ENCODE measurements around the gene KPNA3. TPM values are rescaled to one million over a fixed set of nuclear protein-coding genes. Genes with fewer than 3 reads are reported as not detected.

Gene KPNA3
- polyA plus RNA-seq, 1 of the 3 experiments (the other 2 are of a cell fraction) = 11.3 TPM

- Histone ChIP-seq H3K9me2 (no peaks in the 10 kb centered on the region; the same call in 1 of the 2 replicates), H4K20me1 (ENCODE audit: insufficient read depth) (peaks cover 44% of the 10 kb centered on the region), H2AFZ (ENCODE audit: low read depth) (no peak overlapping the region), H3K4me2 (no peak overlapping the region), H3K36me3 (replicated peaks in 1 of 2; ENCODE audit: control insufficient read depth in 1 of 2, insufficient read depth in 2 of 2, low read length in 1 of 2) (peaks cover 0 to 11% of the 10 kb centered on the region in 2 experiments), H3K9me3 (no peaks in the 10 kb centered on the region), H3K79me2 (ENCODE audit: insufficient read depth) (peaks cover 96% of the 10 kb centered on the region), H3K27ac (ENCODE audit: low read depth in 2 of 2, low read length in 1 of 2) (no peak overlapping the region), H3F3A (replicated peaks; ENCODE audit: insufficient read depth) (peaks cover 13% of the 10 kb centered on the region), H3K4me1 (ENCODE audit: control insufficient read depth in 1 of 2, insufficient read depth in 2 of 2, low read depth in 1 of 2, low read length in 1 of 2) (no peaks in the 10 kb centered on the region), H3K27me3 (ENCODE audit: insufficient read depth) (no peaks in the 10 kb centered on the region), H3K9ac (no peak overlapping the region), H3K4me3 (ENCODE audit: low read depth in 2 of 2, low read length in 1 of 2) (no peak overlapping the region)
- WGBS (ENCODE audit: low lambda C conversion rate) = 50% methylated on average over 2 of the region's 2 CpGs
- TF ChIP-seq RAD21 (IDR thresholded peaks at IDR 0.05; ENCODE audit: low read length) = no peak
- DNase-seq = no peak
- ChIA-PET POLR2A (no interaction called here), CTCF (no interaction called here)
These were observed 36.2 kb downstream of the KPNA3 start for GRCh38 chr13:49756263-49756662.

- Histone ChIP-seq H3K79me2 (ENCODE audit: insufficient read depth) (peaks cover 100% of the 10 kb centered on the region), H3K4me3 (ENCODE audit: low read depth in 2 of 2, low read length in 1 of 2) (no peak overlapping the region), H3K27me3 (ENCODE audit: insufficient read depth) (no peaks in the 10 kb centered on the region), H4K20me1 (ENCODE audit: insufficient read depth) (peaks cover 59% of the 10 kb centered on the region), H3K4me1 (ENCODE audit: control insufficient read depth in 1 of 2, insufficient read depth in 2 of 2, low read depth in 1 of 2, low read length in 1 of 2) (peaks cover 0 to 4% of the 10 kb centered on the region in 2 experiments; a peak in 1 of 4 replicates), H3K27ac (ENCODE audit: low read depth in 2 of 2, low read length in 1 of 2) (no peak overlapping the region), H3K9ac (no peak overlapping the region), H3K4me2 (no peak overlapping the region), H3K9me3 (no peaks in the 10 kb centered on the region), H3F3A (replicated peaks; ENCODE audit: insufficient read depth) (peaks cover 7% of the 10 kb centered on the region), H3K36me3 (replicated peaks in 1 of 2; ENCODE audit: control insufficient read depth in 1 of 2, insufficient read depth in 2 of 2, low read length in 1 of 2) (peaks cover 0 to 10% of the 10 kb centered on the region in 2 experiments), H2AFZ (ENCODE audit: low read depth) (no peak overlapping the region), H3K9me2 (no peaks in the 10 kb centered on the region; the same call in 1 of the 2 replicates)
- TF ChIP-seq GABPA (IDR thresholded peaks at IDR 0.05; ENCODE audit: low read depth) (no peak), RCOR1 (IDR thresholded peaks at IDR 0.05; ENCODE audit: low read length) (no peak), FOXM1 (IDR thresholded peaks at IDR 0.05; ENCODE audit: low read depth) (no peak), SMC3 (IDR thresholded peaks at IDR 0.05; ENCODE audit: low read depth, low read length) (no peak), ELF1 (IDR thresholded peaks at IDR 0.05) (no peak)
- POLR2A ChIA-PET = no interaction called here
- DNase-seq = no peak
- 94% methylated on average over 4 of the region's 4 CpGs for WGBS (ENCODE audit: low lambda C conversion rate)
- CTCF ChIA-PET = no interaction called here
These were observed 38.3 kb downstream of the KPNA3 start for GRCh38 chr13:49754146-49754545.

- 100% methylated on average over 2 of the region's 2 CpGs for WGBS (ENCODE audit: low lambda C conversion rate)
- DNase-seq = no peak
- ChIA-PET CTCF (no interaction called here), POLR2A (no interaction called here)
- Histone ChIP-seq H3K4me2 (no peak overlapping the region), H3K4me1 (ENCODE audit: control insufficient read depth in 1 of 2, insufficient read depth in 2 of 2, low read depth in 1 of 2, low read length in 1 of 2) (peaks cover 0 to 4% of the 10 kb centered on the region in 2 experiments; a peak in 1 of 4 replicates), H2AFZ (ENCODE audit: low read depth) (no peak overlapping the region), H3K9me2 (no peaks in the 10 kb centered on the region; the same call in 1 of the 2 replicates), H4K20me1 (ENCODE audit: insufficient read depth) (peaks cover 29% of the 10 kb centered on the region), H3K27me3 (ENCODE audit: insufficient read depth) (no peaks in the 10 kb centered on the region), H3K9me3 (no peaks in the 10 kb centered on the region), H3F3A (replicated peaks; ENCODE audit: insufficient read depth) (no peaks in the 10 kb centered on the region), H3K4me3 (ENCODE audit: low read depth in 2 of 2, low read length in 1 of 2) (no peak overlapping the region), H3K79me2 (ENCODE audit: insufficient read depth) (peaks cover 88% of the 10 kb centered on the region), H3K36me3 (replicated peaks in 1 of 2; ENCODE audit: control insufficient read depth in 1 of 2, insufficient read depth in 2 of 2, low read length in 1 of 2) (peaks cover 2 to 13% of the 10 kb centered on the region in 2 experiments), H3K27ac (ENCODE audit: low read depth in 2 of 2, low read length in 1 of 2) (no peak overlapping the region), H3K9ac (no peak overlapping the region)
- no peak for TF ChIP-seq EP300 (IDR thresholded peaks at IDR 0.05; ENCODE audit: borderline replicate concordance in 1 of 2, low read depth in 1 of 2, low read length in 1 of 2)
These were observed 42.6 kb downstream of the KPNA3 start for GRCh38 chr13:49749848-49750247.

- H3K79me2 ChIP-seq (ENCODE audit: insufficient read depth) = peaks cover 53% of the 10 kb centered on the region
- H3K4me1 ChIP-seq (ENCODE audit: control insufficient read depth in 1 of 2, insufficient read depth in 2 of 2, low read depth in 1 of 2, low read length in 1 of 2) = peaks cover 0 to 4% of the 10 kb centered on the region in 2 experiments; a peak in 1 of 4 replicates
- H3K27me3 ChIP-seq (ENCODE audit: insufficient read depth) = no peaks in the 10 kb centered on the region
- H3K9me3 ChIP-seq = no peaks in the 10 kb centered on the region
- no peak overlapping the region for H3K27ac ChIP-seq (ENCODE audit: low read depth in 2 of 2, low read length in 1 of 2)
- WGBS (ENCODE audit: low lambda C conversion rate) = 87% methylated on average over 5 of the region's 5 CpGs
- H2AFZ ChIP-seq (ENCODE audit: low read depth) = no peak overlapping the region
- ChIA-PET POLR2A (no interaction called here), CTCF (no interaction called here)
- peaks cover 16% of the 10 kb centered on the region; the same call in 1 of the 2 replicates for H4K20me1 ChIP-seq (ENCODE audit: insufficient read depth)
- peaks cover 10 to 47% of the 10 kb centered on the region in 2 experiments for H3K36me3 ChIP-seq (replicated peaks in 1 of 2; ENCODE audit: control insufficient read depth in 1 of 2, insufficient read depth in 2 of 2, low read length in 1 of 2)
- H3F3A ChIP-seq (replicated peaks; ENCODE audit: insufficient read depth) = no peaks in the 10 kb centered on the region
- H3K9ac ChIP-seq = no peak overlapping the region
- no peaks in the 10 kb centered on the region; the same call in 1 of the 2 replicates for H3K9me2 ChIP-seq
- H3K4me2 ChIP-seq = no peak overlapping the region
- no peak for DNase-seq
- no peak overlapping the region for H3K4me3 ChIP-seq (ENCODE audit: low read depth in 2 of 2, low read length in 1 of 2)
- TF ChIP-seq POLR2AphosphoS5 (IDR thresholded peaks at IDR 0.05; ENCODE audit: low read depth, low read length) = no peak
- no peak for TF ChIP-seq GABPA (IDR thresholded peaks at IDR 0.05; ENCODE audit: low read depth)
- no peak for TF ChIP-seq PBX3 (IDR thresholded peaks at IDR 0.05)
- TF ChIP-seq MEF2A (IDR thresholded peaks at IDR 0.05; ENCODE audit: borderline replicate concordance, low read depth) = no peak
- no peak for TF ChIP-seq NRF1 (IDR thresholded peaks at IDR 0.05; ENCODE audit: low read depth, low read length)
- TF ChIP-seq NFIC (IDR thresholded peaks at IDR 0.05; ENCODE audit: borderline replicate concordance) = no peak
- TF ChIP-seq MAX (IDR thresholded peaks at IDR 0.05; ENCODE audit: low read depth) = no peak
- no peak for TF ChIP-seq RXRA (IDR thresholded peaks at IDR 0.05; ENCODE audit: borderline replicate concordance, low read depth)
- no peak for TF ChIP-seq CHD2 (IDR thresholded peaks at IDR 0.05; ENCODE audit: low read length, partially characterized antibody)
- TF ChIP-seq MXI1 (IDR thresholded peaks at IDR 0.05; ENCODE audit: low read depth, low read length) = no peak
- TF ChIP-seq FOSL2 (IDR thresholded peaks at IDR 0.05; ENCODE audit: borderline replicate concordance, low read depth) = no peak
- no peak for TF ChIP-seq TEAD4 (IDR thresholded peaks at IDR 0.05; ENCODE audit: borderline replicate concordance, insufficient read depth)
- no peak for TF ChIP-seq FOXJ3 (CRISPR knock-in tag; IDR thresholded peaks at IDR 0.05)
These were observed 46.4 kb downstream of the KPNA3 start for GRCh38 chr13:49746111-49746510.

Data from SK-N-SH (cell line).